ENCODE data around the gene ZNF343. TPM values are rescaled to one million over a fixed set of nuclear protein-coding genes. Genes with fewer than 3 reads are reported as not detected.
A peak's percentile ranks its signal among the peaks of the same experiment; 100 is the strongest.

ZNF343 gene
- total and polyA plus RNA-seq, 2 donors (not counting 3 experiments of a cell fraction or from before 2014, with no cell fraction given): 4.7 to 7.9 TPM

DNA sequence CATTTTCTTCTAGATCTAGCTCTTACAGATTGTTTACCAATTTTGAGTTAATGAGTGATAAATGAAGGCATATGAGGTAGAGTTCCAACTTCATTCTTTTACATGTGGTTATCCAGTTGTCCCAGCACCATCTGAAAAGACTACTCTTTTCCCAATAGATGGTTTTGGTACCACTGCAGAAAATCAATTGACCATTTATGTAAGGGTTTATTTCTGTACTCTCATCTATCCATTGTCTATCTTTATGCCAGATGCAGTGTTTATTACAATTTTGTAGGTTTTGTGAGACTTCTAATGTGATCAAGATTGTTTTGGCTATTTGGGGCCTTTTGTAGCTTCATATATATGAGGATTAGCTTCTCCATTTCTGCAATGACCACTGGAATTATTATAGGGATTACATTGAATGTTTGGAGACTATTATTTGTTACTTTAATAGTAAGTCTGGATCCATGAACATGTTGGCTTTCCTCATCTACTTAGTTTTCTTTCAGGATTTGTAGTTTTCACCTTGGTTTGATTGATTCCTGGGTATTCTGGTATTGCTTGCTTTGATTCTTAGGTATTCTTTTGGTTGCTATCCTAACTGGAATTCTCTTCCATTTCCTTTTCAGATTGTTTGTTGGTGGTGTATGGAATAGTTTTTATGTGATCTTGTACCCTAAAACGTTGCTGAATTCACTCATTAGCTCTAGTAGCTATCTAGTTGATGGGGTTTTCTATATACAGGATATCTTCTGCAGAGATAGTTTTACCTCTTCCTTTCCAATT, 48.5 kb downstream of the ZNF343 start:
- FAIRE-seq: peak; percentile 56
- TF ChIP-seq JUN (IDR thresholded peaks at IDR 0.05; ENCODE audit: borderline replicate concordance, insufficient read depth, insufficient read length, low read depth): no peak
- TF ChIP-seq EZH2 (IDR thresholded peaks at IDR 0.05; ENCODE audit: borderline replicate concordance, low read depth, low read length, severe bottlenecking): no peak
- TF ChIP-seq FOS (IDR thresholded peaks at IDR 0.05; ENCODE audit: borderline replicate concordance, insufficient read depth, low read length): no peak
- no peak for TF ChIP-seq POLR2AphosphoS5 (IDR thresholded peaks at IDR 0.05; ENCODE audit: insufficient read depth, low read depth, low read length)
- TF ChIP-seq MYC (IDR thresholded peaks at IDR 0.05; ENCODE audit: low read depth, low read length): no peak
- TF ChIP-seq GATA2 (IDR thresholded peaks at IDR 0.05; ENCODE audit: insufficient read depth, insufficient read length, low read depth, low read length): no peak
- TF ChIP-seq POLR2A (IDR thresholded peaks at IDR 0.05; ENCODE audit: low read depth, low read length): no peak
- TF ChIP-seq, protein P1, sequence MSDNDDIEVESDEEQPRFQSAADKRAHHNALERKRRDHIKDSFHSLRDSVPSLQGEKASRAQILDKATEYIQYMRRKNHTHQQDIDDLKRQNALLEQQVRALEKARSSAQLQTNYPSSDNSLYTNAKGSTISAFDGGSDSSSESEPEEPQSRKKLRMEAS (IDR thresholded peaks at IDR 0.05; ENCODE audit: insufficient read depth, insufficient read length): no peak
- TF ChIP-seq, protein P2, sequence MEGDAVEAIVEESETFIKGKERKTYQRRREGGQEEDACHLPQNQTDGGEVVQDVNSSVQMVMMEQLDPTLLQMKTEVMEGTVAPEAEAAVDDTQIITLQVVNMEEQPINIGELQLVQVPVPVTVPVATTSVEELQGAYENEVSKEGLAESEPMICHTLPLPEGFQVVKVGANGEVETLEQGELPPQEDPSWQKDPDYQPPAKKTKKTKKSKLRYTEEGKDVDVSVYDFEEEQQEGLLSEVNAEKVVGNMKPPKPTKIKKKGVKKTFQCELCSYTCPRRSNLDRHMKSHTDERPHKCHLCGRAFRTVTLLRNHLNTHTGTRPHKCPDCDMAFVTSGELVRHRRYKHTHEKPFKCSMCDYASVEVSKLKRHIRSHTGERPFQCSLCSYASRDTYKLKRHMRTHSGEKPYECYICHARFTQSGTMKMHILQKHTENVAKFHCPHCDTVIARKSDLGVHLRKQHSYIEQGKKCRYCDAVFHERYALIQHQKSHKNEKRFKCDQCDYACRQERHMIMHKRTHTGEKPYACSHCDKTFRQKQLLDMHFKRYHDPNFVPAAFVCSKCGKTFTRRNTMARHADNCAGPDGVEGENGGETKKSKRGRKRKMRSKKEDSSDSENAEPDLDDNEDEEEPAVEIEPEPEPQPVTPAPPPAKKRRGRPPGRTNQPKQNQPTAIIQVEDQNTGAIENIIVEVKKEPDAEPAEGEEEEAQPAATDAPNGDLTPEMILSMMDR (IDR thresholded peaks at IDR 0.05; ENCODE audit: extremely low read depth in 1 of 2, insufficient read depth in 1 of 2, low read depth in 1 of 2, low read length in 2 of 2): no peak
- intact Hi-C loops (cut with micrococcal nuclease): loop anchor here (10.0 kb wide), 1 partner anchor 355 kb away; the partner anchor contains the start of gene STK35
- H3K27me3 ChIP-seq (ENCODE audit: control insufficient read depth in 2 of 2, insufficient read depth in 2 of 2, low read length in 2 of 2): no peaks in the 10 kb centered on the region
- no peak overlapping the region for H3K9ac ChIP-seq (replicated peaks; ENCODE audit: extremely low read depth, insufficient read depth, low read length)
- ChIA-PET CTCF (interaction anchor here (1.0 kb wide), 1 partner anchor 62 kb away, joined by 4 read pairs; no protein-coding TSS in a partner anchor), POLR2A (no interaction called here)
- DNase-seq (ENCODE audit: low read depth, low spot score): no peak
- no peak overlapping the region for H3K27ac ChIP-seq (ENCODE audit: insufficient read depth, low read depth, low read length)
- H3K9me3 ChIP-seq (replicated peaks; ENCODE audit: control insufficient read depth, insufficient read depth, low read length): no peaks in the 10 kb centered on the region
- H3K79me2 ChIP-seq (ENCODE audit: control insufficient read depth, insufficient read depth, low read length): peaks cover 12% of the 10 kb centered on the region
- no peaks in the 10 kb centered on the region for H3K4me1 ChIP-seq (ENCODE audit: control insufficient read depth, extremely low read depth, insufficient read depth, low read length)
- peaks cover 2% of the 10 kb centered on the region for H4K20me1 ChIP-seq (replicated peaks; ENCODE audit: control insufficient read depth, extremely low read depth, insufficient read depth, low read length)
- peaks cover 30 to 54% of the 10 kb centered on the region in 2 experiments for H3K36me3 ChIP-seq (ENCODE audit: control insufficient read depth in 2 of 2, extremely low read depth in 1 of 2, insufficient read depth in 2 of 2, low read length in 2 of 2)
- no peaks in the 10 kb centered on the region for H3K9me1 ChIP-seq (replicated peaks; ENCODE audit: control insufficient read depth, extremely low read depth, insufficient read depth, low read length)
- H3K4me3 ChIP-seq (replicated peaks in 1 of 3; ENCODE audit: insufficient read depth in 1 of 3, low read depth in 1 of 3, low read length in 3 of 3): no peak overlapping the region
- BruUV-seq (replicated peaks): no TSS peak
- H2AFZ ChIP-seq (ENCODE audit: low read depth, low read length): no peak overlapping the region
- H3K4me2 ChIP-seq (ENCODE audit: insufficient read depth, low read length): no peak overlapping the region
- dilution Hi-C loops (cut with MboI; ENCODE audit: extremely low pct_ligation_motif_present, low sequenced_read_pairs): no loop called here
